ENCODE results near the gene ADGRA1.

DNA sequence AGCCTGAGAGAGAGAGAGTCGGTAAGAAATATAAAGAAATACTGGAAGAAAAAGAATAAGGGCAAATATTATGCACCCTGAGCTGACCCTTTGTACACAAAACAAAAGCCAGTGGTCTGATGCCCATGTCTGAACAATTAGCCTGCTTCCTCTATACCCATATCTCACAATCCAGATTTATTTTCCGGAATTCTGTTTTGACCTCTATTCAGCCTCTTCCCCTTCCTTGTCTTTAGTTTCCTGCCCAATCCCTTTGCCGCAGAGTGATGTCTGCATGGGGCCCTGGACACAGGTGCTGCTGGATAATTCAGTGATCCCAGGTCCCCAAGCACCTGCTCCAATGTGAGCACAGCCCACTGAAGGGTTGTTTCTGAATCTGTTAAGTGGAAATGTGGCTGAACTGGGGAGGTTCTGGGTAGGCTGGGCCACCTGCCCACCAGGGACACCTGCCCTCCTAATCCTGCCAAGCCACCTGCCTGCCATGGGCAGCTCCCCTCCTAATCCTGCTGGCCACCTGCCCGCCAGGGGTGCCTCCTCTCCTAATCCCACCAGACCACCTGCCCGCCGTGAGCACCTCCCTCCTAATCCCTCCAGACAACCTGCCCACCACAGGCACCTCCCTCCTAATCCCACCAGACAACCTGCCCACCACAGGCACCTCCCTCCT lies 23.0 kb downstream of the ADGRA1 start:
- TF ChIP-seq, protein P1, sequence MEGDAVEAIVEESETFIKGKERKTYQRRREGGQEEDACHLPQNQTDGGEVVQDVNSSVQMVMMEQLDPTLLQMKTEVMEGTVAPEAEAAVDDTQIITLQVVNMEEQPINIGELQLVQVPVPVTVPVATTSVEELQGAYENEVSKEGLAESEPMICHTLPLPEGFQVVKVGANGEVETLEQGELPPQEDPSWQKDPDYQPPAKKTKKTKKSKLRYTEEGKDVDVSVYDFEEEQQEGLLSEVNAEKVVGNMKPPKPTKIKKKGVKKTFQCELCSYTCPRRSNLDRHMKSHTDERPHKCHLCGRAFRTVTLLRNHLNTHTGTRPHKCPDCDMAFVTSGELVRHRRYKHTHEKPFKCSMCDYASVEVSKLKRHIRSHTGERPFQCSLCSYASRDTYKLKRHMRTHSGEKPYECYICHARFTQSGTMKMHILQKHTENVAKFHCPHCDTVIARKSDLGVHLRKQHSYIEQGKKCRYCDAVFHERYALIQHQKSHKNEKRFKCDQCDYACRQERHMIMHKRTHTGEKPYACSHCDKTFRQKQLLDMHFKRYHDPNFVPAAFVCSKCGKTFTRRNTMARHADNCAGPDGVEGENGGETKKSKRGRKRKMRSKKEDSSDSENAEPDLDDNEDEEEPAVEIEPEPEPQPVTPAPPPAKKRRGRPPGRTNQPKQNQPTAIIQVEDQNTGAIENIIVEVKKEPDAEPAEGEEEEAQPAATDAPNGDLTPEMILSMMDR (IDR thresholded peaks at IDR 0.05): no peak
- no peak for TF ChIP-seq POLR2A (IDR thresholded peaks at IDR 0.05)
